ENCODE measurements around the gene GYS2. TPM values are rescaled to one million over a fixed set of nuclear protein-coding genes. Genes with fewer than 3 reads are reported as not detected.

The GYS2 gene
- total and polyA plus RNA-seq, 10 donors = 0.05 TPM; not detected in 9

GRCh38 chr12:21631367-21631766 lies 26.7 kb upstream of the GYS2 start:
- 14 to 38% (median 25%) methylated on average over 2 of the region's 2 CpGs for WGBS, 5 donors
- no peaks in the 10 kb centered on the region for H3K4me1 ChIP-seq
- no peak for TF ChIP-seq POLR2AphosphoS5 (IDR thresholded peaks at IDR 0.05)
- no peak for TF ChIP-seq POLR2A (IDR thresholded peaks at IDR 0.05)
- no peak for TF ChIP-seq CTCF (IDR thresholded peaks at IDR 0.05 in 8 of 11, conservative IDR thresholded peaks at IDR 0.05 in 3 of 11)
- H3K27me3 ChIP-seq (replicated peaks in 1 of 7) = no peaks in the 10 kb centered on the region
- intact Hi-C loops (cut with DNase I; ENCODE audit: low total_unique reads) = no loop called here
- H3K9me3 ChIP-seq = peaks cover 0 to 4% (median 0%) of the 10 kb centered on the region in 8 donors
- no peak for DNase-seq
- H3K36me3 ChIP-seq = peaks cover 5 to 37% (median 23%) of the 10 kb centered on the region in 6 donors
- no peak overlapping the region for H3K4me3 ChIP-seq
- H3K27ac ChIP-seq = no peak overlapping the region

- no peak overlapping the region for H3K4me3 ChIP-seq
- no peak for DNase-seq
- no peaks in the 10 kb centered on the region for H3K4me1 ChIP-seq
- no peak overlapping the region for H3K27ac ChIP-seq
- intact Hi-C loops (cut with DNase I; ENCODE audit: low total_unique reads) = no loop called here
- H3K36me3 ChIP-seq = peaks cover 0 to 3% (median 0%) of the 10 kb centered on the region in 6 donors
- H3K9me3 ChIP-seq = peaks cover 0 to 4% (median 0%) of the 10 kb centered on the region in 8 donors
- no peak for TF ChIP-seq POLR2A (IDR thresholded peaks at IDR 0.05)
- no peak for TF ChIP-seq POLR2AphosphoS5 (IDR thresholded peaks at IDR 0.05)
- no peak for TF ChIP-seq CTCF (IDR thresholded peaks at IDR 0.05 in 8 of 11, conservative IDR thresholded peaks at IDR 0.05 in 3 of 11)
- WGBS, 5 donors = 90 to 98% (median 97%) methylated on average over 2 of the region's 2 CpGs
- no peaks in the 10 kb centered on the region for H3K27me3 ChIP-seq (replicated peaks in 1 of 7)
These were observed 23.3 kb upstream of the GYS2 start for GRCh38 chr12:21627924-21628323.

- Histone ChIP-seq H3K27ac (no peak overlapping the region), H3K36me3 (no peaks in the 10 kb centered on the region), H3K4me3 (no peak overlapping the region), H3K27me3 (replicated peaks in 1 of 7) (no peaks in the 10 kb centered on the region), H3K9me3 (no peaks in the 10 kb centered on the region), H3K4me1 (peaks cover 0 to 24% (median 14%) of the 10 kb centered on the region in 6 donors)
- intact Hi-C loops (cut with DNase I; ENCODE audit: low total_unique reads) = no loop called here
- no peak for DNase-seq
- TF ChIP-seq POLR2AphosphoS5 (IDR thresholded peaks at IDR 0.05) (no peak), CTCF (IDR thresholded peaks at IDR 0.05 in 8 of 11, conservative IDR thresholded peaks at IDR 0.05 in 3 of 11) (no peak), POLR2A (IDR thresholded peaks at IDR 0.05) (no peak)
These were observed 13.9 kb upstream of the GYS2 start for GRCh38 chr12:21618566-21618965.

GRCh38 chr12:21617030-21617429 lies 12.4 kb upstream of the GYS2 start:
- no peak overlapping the region for H3K4me3 ChIP-seq
- peaks cover 0 to 27% (median 14%) of the 10 kb centered on the region in 6 donors for H3K4me1 ChIP-seq
- no peaks in the 10 kb centered on the region for H3K9me3 ChIP-seq
- 84 to 94% (median 90%) methylated on average over 3 of the region's 3 CpGs for WGBS, 5 donors
- TF ChIP-seq CTCF (IDR thresholded peaks at IDR 0.05 in 8 of 11, conservative IDR thresholded peaks at IDR 0.05 in 3 of 11) = no peak
- no peak for TF ChIP-seq POLR2A (IDR thresholded peaks at IDR 0.05)
- no peak for TF ChIP-seq POLR2AphosphoS5 (IDR thresholded peaks at IDR 0.05)
- intact Hi-C loops (cut with DNase I; ENCODE audit: low total_unique reads) = no loop called here
- no peaks in the 10 kb centered on the region for H3K36me3 ChIP-seq
- no peak overlapping the region for H3K27ac ChIP-seq
- no peak for DNase-seq
- no peaks in the 10 kb centered on the region for H3K27me3 ChIP-seq (replicated peaks in 1 of 7)
